GM12874 (cell line): ENCODE data around the gene AMBP.

Experiments
- CTCF ChIP-seq: IDR thresholded peaks from 2 replicates; pipeline ENCODE4 v1.5.1; 2011; ENCODE audit warnings: low read depth, mild to moderate bottlenecking, control low read depth, low read length, moderate library complexity; ENCODE audit not compliant: insufficient read depth

AMBP gene

GRCh38 chr9:114108016-114108833 lies 30.1 kb upstream of the AMBP start:
- TF ChIP-seq CTCF: peak; percentile 97

- TF ChIP-seq CTCF: no peak
Measured at GRCh38 chr9:114107286-114108001, 29.3 kb upstream of the AMBP start.

- no peak for TF ChIP-seq CTCF
Measured at GRCh38 chr9:114105236-114105635, 27.1 kb upstream of the AMBP start.

- TF ChIP-seq CTCF: no peak
Measured at GRCh38 chr9:114102484-114102883, 24.4 kb upstream of the AMBP start.

- TF ChIP-seq CTCF: no peak
Measured at GRCh38 chr9:114100536-114100935, 22.4 kb upstream of the AMBP start.

- TF ChIP-seq CTCF: no peak
Measured at GRCh38 chr9:114099669-114100270, 21.7 kb upstream of the AMBP start.

- no peak for TF ChIP-seq CTCF
Measured at GRCh38 chr9:114098936-114099668, 21.0 kb upstream of the AMBP start, which contains the start of gene KIF12. KIF12 (minus strand) TSS chr9:114099292; CDS start chr9:114099276, 16 bp downstream.
